Naive thymus-derived CD8-positive, alpha-beta T cell (primary cell): Measurements from ENCODE around the gene DNAH17. TPM values are rescaled to one million over a fixed set of nuclear protein-coding genes. Genes with fewer than 3 reads are reported as not detected.

ENCODE experiments used
- ATAC-seq, 2 donors: fragments of 150-1000 bp; cut with Tn5 transposase in 1 of 2; sonication (Bioruptor Pico), chemical (Tn5 transposase) in 1 of 2; 1 replicate in 1 of 2; 2 replicates in 1 of 2; pipeline ENCODE4 v1.10.0; 2021; ENCODE audit warnings: mild to moderate bottlenecking in 2 of 2, moderate library complexity in 2 of 2
- POLR2A ChIA-PET: fragments of 350-600 bp; sonication (Branson Sonifier 250); formaldehyde crosslinking; loops from one replicate; lab custom pipeline; 2021; ENCODE audit warnings: antibody characterized with exemption; lab: Charles Lee
- DNase-seq, 10 donors: peaks; one replicate each; pipeline versions ENCODE4 v3.0.0 to v3.0.0-alpha.2; 2020 to 2022
- H3K27ac Mint-ChIP-seq, 10 donors: one replicate each; pipeline ENCODE4 v1.8.0; 2020 to 2022; ENCODE audit warnings: mild to moderate bottlenecking in 10 of 10, mixed read lengths in 10 of 10, moderate library complexity in 4 of 10, inconsistent platforms in 1 of 10
- H3K27me3 Mint-ChIP-seq, 5 donors: one replicate each; pipeline ENCODE4 v1.8.0; 2021 to 2022; ENCODE audit warnings: mixed read lengths in 5 of 5
- H3K36me3 Mint-ChIP-seq, 3 donors: one replicate each; pipeline ENCODE4 v1.8.0; 2020 to 2022; ENCODE audit warnings: mixed read lengths in 3 of 3, mild to moderate bottlenecking in 2 of 3, inconsistent platforms in 1 of 3
- H3K4me1 Mint-ChIP-seq, 4 donors: one replicate each; pipeline ENCODE4 v1.8.0; 2021 to 2022; ENCODE audit warnings: mixed read lengths in 4 of 4
- H3K4me3 Mint-ChIP-seq, 10 donors: one replicate each; pipeline ENCODE4 v1.8.0; 2020 to 2022; ENCODE audit warnings: mild to moderate bottlenecking in 10 of 10, mixed read lengths in 10 of 10, moderate library complexity in 6 of 10, inconsistent platforms in 1 of 10
- H3K9me3 Mint-ChIP-seq, 9 donors: one replicate each; pipeline ENCODE4 v1.8.0; 2020 to 2022; ENCODE audit warnings: mixed read lengths in 9 of 9, mild to moderate bottlenecking in 3 of 9, inconsistent platforms in 1 of 9, moderate library complexity in 1 of 9
- polyA plus RNA-seq, 3 donors: library from polyadenylated mRNA; unstranded; fragments of 300-500 nt; fragmentation: Illumina TruSeq; gene quantifications; one replicate each; pipeline ENCODE4 v1.2.3, GENCODE V29; 2021
- total RNA-seq, 8 experiments: library from RNA in 2 of 8; stranded (reverse) in 2 of 8; gene quantifications; one replicate each; pipeline ENCODE4 v1.2.3 and lab custom pipeline; 2021 to 2026

DNAH17 gene
- total and polyA plus RNA-seq, 5 experiments from 2014 or later, result 0.28 to 0.81 (median 0.38) TPM; not detected in 2

DNA sequence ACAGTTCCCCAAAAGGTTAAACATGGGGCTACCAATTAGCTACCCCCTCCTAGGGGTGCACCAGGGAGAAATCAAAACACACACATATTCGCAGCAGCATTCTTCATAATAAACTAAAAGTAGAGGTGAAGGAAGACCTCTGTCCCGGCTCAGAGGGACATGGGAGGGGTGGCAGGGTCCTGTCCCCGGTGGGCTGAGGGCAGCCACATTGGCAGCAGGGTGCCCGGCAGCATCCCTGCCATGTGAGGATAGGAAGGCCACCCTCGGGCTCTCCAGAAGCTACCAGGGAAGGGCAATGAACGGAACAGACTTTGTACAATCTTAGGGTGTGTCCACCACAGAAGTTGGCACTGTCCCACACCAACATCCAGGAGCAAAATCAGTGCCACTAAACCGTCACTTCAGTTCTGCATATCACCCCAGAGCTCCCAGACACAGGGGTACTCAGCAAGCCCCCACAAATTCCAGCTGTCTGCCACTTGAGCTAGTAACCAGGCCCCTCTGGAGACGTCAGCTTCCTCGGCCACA, 3.1 kb upstream of the DNAH17 start:
- no peaks in the 10 kb centered on the region for H3K4me1 Mint-ChIP-seq
- no peaks in the 10 kb centered on the region for H3K36me3 Mint-ChIP-seq
- ATAC-seq, result no peak
- peaks cover 0 to 2% (median 0%) of the 10 kb centered on the region in 9 donors for H3K9me3 Mint-ChIP-seq
- H3K27ac Mint-ChIP-seq, result no peak overlapping the region
- POLR2A ChIA-PET, result no interaction called here
- H3K27me3 Mint-ChIP-seq, result peaks cover 0 to 8% (median 0%) of the 10 kb centered on the region in 5 donors
- H3K4me3 Mint-ChIP-seq, result no peak overlapping the region
- DNase-seq, result no peak

GRCh38 chr17:78576389-78577112, 645 bp downstream of the DNAH17 start:
- no peaks in the 10 kb centered on the region for H3K36me3 Mint-ChIP-seq
- no peak overlapping the region for H3K27ac Mint-ChIP-seq
- H3K4me1 Mint-ChIP-seq, result no peaks in the 10 kb centered on the region
- no peaks in the 10 kb centered on the region for H3K9me3 Mint-ChIP-seq
- no peaks in the 10 kb centered on the region for H3K27me3 Mint-ChIP-seq
- no peak for DNase-seq
- ATAC-seq, result no peak
- POLR2A ChIA-PET, result interaction anchor here (0.9 kb wide), 1 partner anchor 21 kb away, joined by 3 read pairs; no protein-coding TSS in a partner anchor
- H3K4me3 Mint-ChIP-seq, result no peak overlapping the region

DNA sequence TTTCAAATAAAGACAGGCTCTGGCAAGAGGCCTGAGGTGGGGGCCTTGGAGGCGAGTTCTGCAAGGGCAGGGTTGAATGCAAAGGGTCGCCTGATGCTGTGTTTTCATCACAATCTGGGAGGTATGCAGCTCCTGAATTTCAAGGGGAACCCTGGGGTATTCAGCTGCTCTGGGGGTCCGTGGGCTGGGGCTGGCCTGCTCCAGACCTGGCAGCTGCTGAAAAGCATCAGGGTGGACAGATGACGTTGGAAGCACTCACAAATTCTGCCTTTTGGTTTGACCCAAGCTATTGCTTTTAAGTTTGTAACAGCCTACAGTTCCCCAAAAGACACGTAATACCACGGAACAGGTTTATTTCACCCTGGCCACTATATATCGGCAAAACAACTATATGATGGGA, 1.3 kb downstream of the DNAH17 start:
- DNase-seq (no peak), ATAC-seq (no peak)
- Mint-ChIP-seq H3K36me3 (no peaks in the 10 kb centered on the region), H3K27ac (no peak overlapping the region), H3K27me3 (no peaks in the 10 kb centered on the region), H3K4me3 (no peak overlapping the region), H3K4me1 (no peaks in the 10 kb centered on the region), H3K9me3 (no peaks in the 10 kb centered on the region)
- POLR2A ChIA-PET, result no interaction called here

DNA sequence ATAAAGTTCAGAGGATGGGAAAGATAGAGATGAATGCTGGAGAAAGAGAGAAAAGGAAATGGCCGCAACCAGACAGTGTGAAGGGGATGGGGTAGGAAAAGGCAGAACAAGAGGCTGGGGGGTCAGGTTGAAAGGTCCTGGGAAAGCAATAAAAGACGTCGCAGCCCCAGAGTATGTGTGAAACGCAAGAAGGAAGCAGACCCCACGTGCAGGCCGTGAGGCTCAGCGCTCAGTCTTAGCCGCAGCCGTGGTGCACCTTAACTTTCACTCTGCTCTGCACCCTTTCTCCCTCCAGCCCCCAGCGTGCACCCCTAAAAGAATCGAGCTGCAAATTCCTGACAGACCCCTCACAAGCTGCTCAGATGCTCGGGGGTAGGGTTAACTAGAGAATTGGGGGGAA, 1.9 kb downstream of the DNAH17 start:
- Mint-ChIP-seq H3K27me3 (no peaks in the 10 kb centered on the region), H3K4me3 (no peak overlapping the region), H3K27ac (peak overlapping the region in 1 of 10 donors; percentile 63), H3K36me3 (no peaks in the 10 kb centered on the region), H3K4me1 (no peaks in the 10 kb centered on the region), H3K9me3 (no peaks in the 10 kb centered on the region)
- POLR2A ChIA-PET, result no interaction called here
- no peak for DNase-seq
- no peak for ATAC-seq

- DNase-seq (no peak), ATAC-seq (no peak)
- Mint-ChIP-seq H3K4me1 (no peaks in the 10 kb centered on the region), H3K27me3 (no peaks in the 10 kb centered on the region), H3K4me3 (no peak overlapping the region), H3K27ac (no peak overlapping the region), H3K36me3 (no peaks in the 10 kb centered on the region), H3K9me3 (no peaks in the 10 kb centered on the region)
- POLR2A ChIA-PET, result no interaction called here
Measured at GRCh38 chr17:78573955-78574354, 3.2 kb downstream of the DNAH17 start.

- H3K4me1 Mint-ChIP-seq, result no peaks in the 10 kb centered on the region
- POLR2A ChIA-PET, result no interaction called here
- H3K36me3 Mint-ChIP-seq, result no peaks in the 10 kb centered on the region
- H3K27ac Mint-ChIP-seq, result no peak overlapping the region
- H3K4me3 Mint-ChIP-seq, result no peak overlapping the region
- H3K9me3 Mint-ChIP-seq, result no peaks in the 10 kb centered on the region
- DNase-seq (no peak), ATAC-seq (no peak)
- peaks cover 0 to 5% (median 0%) of the 10 kb centered on the region in 5 donors for H3K27me3 Mint-ChIP-seq
Measured at GRCh38 chr17:78572239-78573205, 4.7 kb downstream of the DNAH17 start.

GRCh38 chr17:78571329-78571728, 5.9 kb downstream of the DNAH17 start:
- POLR2A ChIA-PET, result no interaction called here
- Mint-ChIP-seq H3K27ac (no peak overlapping the region), H3K4me3 (no peak overlapping the region), H3K27me3 (peaks cover 0 to 5% (median 0%) of the 10 kb centered on the region in 5 donors), H3K36me3 (no peaks in the 10 kb centered on the region), H3K4me1 (no peaks in the 10 kb centered on the region), H3K9me3 (no peaks in the 10 kb centered on the region)
- DNase-seq (no peak), ATAC-seq (no peak)

DNA sequence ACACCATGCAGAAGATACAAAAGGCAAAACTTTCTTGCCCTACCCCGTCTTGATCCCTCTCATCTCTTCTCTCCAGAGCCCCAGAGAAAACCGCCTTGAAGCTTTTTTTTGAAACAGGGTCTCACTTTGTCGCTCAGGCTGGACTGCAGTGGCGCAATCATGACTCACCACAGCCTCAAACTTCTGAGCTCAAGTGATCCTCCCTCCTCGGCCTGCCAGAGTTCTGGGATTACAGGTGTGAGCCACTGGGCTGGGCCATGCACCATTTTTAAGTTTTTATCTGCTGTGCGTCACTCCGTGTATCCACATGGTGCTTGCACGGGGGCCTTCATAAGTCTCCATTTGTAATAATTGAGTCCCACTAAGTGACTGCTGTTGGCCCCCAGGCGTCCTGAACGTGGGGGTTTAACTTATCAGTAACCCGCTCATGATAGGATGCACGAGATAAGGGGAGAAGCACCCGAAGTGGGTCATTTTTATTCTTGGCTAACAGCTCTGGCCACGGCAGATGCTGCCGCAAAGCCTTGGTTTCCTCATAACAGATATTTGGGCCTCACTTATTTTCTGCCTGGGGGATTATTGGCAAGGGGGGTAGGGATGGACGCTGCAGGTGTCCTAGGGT, 8.6 kb downstream of the DNAH17 start:
- no peak for ATAC-seq
- no peak overlapping the region for H3K27ac Mint-ChIP-seq
- no peak for DNase-seq
- POLR2A ChIA-PET, result no interaction called here
- H3K27me3 Mint-ChIP-seq, result peaks cover 0 to 5% (median 0%) of the 10 kb centered on the region in 5 donors
- no peak overlapping the region for H3K4me3 Mint-ChIP-seq
- H3K36me3 Mint-ChIP-seq, result no peaks in the 10 kb centered on the region
- no peaks in the 10 kb centered on the region for H3K4me1 Mint-ChIP-seq
- no peaks in the 10 kb centered on the region for H3K9me3 Mint-ChIP-seq

DNA sequence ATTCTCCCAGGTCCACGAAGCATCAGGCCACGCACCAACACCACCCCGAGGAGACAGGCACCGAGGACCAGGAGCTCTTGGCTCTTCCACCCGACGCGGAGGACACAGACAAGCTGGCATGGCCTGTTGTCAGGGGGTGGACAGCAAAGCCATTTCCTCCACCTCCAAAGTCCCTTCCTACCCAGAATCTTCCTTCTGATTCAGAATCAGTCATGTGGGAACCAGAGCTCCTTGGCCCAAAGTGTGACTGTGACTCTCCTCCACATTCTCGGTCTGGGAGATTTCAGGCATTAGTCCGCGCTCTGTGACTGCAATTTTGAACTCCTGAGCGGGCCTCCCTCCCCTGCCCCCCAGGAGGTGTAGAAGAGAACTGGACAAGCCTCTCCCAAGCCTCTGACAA, 9.2 kb downstream of the DNAH17 start:
- no peak for ATAC-seq
- Mint-ChIP-seq H3K27ac (no peak overlapping the region), H3K27me3 (peaks cover 0 to 5% (median 0%) of the 10 kb centered on the region in 5 donors), H3K36me3 (no peaks in the 10 kb centered on the region), H3K4me3 (no peak overlapping the region), H3K9me3 (no peaks in the 10 kb centered on the region), H3K4me1 (no peaks in the 10 kb centered on the region)
- no peak for DNase-seq
- POLR2A ChIA-PET, result no interaction called here

DNA sequence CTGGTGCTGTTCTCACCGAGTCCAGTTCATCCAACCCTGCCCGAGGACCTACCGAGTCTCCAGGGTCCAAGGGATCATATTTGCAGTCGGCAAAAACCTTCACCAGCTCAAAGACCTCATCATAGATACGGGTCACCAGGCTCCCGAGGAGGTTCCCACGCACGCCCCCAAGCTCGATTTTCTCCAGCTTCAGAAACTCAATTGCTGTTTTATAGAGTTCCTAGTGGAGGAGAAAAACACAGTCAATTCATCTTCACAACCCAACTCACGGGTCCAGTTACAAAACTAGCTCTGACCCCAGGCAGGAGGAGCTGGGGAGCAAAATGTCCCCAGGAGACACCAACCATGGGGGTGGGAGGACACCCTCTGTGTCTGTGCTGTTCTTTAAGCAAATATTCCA, 10.2 kb downstream of the DNAH17 start:
- Mint-ChIP-seq H3K36me3 (no peaks in the 10 kb centered on the region), H3K27me3 (peaks cover 0 to 5% (median 0%) of the 10 kb centered on the region in 5 donors), H3K9me3 (no peaks in the 10 kb centered on the region), H3K4me3 (no peak overlapping the region), H3K4me1 (no peaks in the 10 kb centered on the region), H3K27ac (no peak overlapping the region)
- no peak for ATAC-seq
- POLR2A ChIA-PET, result no interaction called here
- DNase-seq, result no peak

DNA sequence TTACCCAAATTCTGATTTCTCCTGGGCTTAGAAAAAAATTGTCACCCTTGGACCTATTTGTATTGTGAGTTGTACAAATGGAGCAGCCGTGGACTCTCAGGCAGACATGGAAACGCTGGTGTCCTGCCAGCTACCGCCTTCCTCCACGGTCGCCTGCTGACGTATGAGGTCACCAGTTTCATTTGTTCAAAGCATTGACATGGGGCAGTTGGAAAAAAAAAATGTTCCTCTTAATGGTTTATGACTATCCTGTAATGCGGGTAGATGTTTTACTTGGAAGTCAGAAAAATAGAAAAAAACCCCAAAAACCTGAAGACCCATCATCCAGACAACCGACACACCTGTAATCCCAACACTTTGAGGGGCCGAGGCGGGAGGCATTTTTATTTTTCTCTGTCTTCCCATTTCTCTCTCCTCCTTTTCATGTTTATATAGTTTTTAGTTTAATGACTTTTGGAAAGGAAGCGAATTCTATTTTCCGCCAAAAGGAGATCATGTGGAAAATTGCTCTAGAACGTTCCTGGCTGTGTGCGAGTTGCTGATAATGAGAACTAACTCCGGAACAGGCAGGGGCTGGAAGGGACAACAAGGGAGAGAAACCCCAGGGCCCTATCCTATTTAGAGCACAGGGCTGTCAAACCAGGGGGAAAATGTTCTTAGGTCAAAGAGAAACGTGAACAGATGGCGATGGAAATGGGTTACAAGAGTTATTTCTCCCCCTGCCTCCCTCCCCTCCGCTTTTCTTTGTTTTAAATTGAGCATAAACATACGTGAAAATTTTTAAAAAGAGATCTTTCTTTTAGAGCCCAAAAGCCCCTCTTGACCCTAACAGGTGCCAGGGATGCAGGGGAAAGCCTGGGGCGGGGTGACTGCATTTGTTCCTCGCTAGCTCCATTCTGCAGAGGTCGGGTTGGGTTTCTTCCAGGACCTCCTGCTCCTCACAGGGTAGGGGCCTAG, 13.7 kb downstream of the DNAH17 start:
- Mint-ChIP-seq H3K36me3 (no peaks in the 10 kb centered on the region), H3K4me1 (no peaks in the 10 kb centered on the region), H3K27ac (no peak overlapping the region), H3K27me3 (peaks cover 0 to 5% (median 0%) of the 10 kb centered on the region in 5 donors), H3K9me3 (no peaks in the 10 kb centered on the region), H3K4me3 (no peak overlapping the region)
- DNase-seq, result no peak
- no peak for ATAC-seq
- POLR2A ChIA-PET, result no interaction called here

DNA sequence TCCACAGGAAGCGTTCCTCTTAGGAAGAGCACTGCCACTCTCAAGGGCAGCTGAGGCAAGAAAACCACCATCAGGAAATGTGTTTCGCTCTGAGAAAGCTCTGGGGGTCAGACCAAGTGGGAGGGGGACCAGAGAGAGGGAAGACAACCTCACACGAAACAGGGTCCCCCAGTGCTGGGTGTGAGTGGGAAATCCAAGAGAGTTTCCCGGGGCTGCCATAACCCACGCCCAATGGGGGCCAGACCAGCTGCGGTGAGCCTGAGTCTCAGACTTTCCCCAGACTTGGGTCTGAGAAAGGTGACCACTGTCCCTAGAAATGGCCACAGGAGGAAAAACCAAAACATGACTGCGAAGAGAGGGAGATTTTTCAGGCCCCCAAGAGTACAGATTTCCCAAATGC, 14.5 kb downstream of the DNAH17 start:
- ATAC-seq, result no peak
- no peak for DNase-seq
- POLR2A ChIA-PET, result no interaction called here
- no peak overlapping the region for H3K4me3 Mint-ChIP-seq
- H3K4me1 Mint-ChIP-seq, result no peaks in the 10 kb centered on the region
- H3K36me3 Mint-ChIP-seq, result no peaks in the 10 kb centered on the region
- H3K9me3 Mint-ChIP-seq, result no peaks in the 10 kb centered on the region
- H3K27me3 Mint-ChIP-seq, result peaks cover 0 to 2% (median 0%) of the 10 kb centered on the region in 5 donors
- no peak overlapping the region for H3K27ac Mint-ChIP-seq
